Activated T-helper 2 cell treated with anti-CD3 and anti-CD28 coated beads, Interferon-gamma antibody, Interleukin-2, Interleukin-4, amounts not matched to agents 10 μg/mL and 5 μg/mL and 100 μg/mL, durations not matched to agents 14 hours and 24 hours and 36 hours (primary cell): Measurements from ENCODE around the gene BBS1. TPM values are rescaled to one million over a fixed set of nuclear protein-coding genes. Genes with fewer than 3 reads are reported as not detected.
"Not testable (repeated sequence)": the region's sequence is repeated elsewhere in the genome, so short reads cannot be mapped to it uniquely, and the experiment has no call there.

Experiments
- DNase-seq: peaks from one replicate; pipeline ENCODE4 v3.0.0; 2021; ENCODE audit warnings: low spot score
- H3K27ac Mint-ChIP-seq: one replicate; pipeline ENCODE4 v1.8.0; 2021; ENCODE audit warnings: mixed read lengths
- H3K27me3 Mint-ChIP-seq: one replicate; pipeline ENCODE4 v1.8.0; 2021; ENCODE audit warnings: low read depth, mixed read lengths
- H3K36me3 Mint-ChIP-seq: one replicate; pipeline ENCODE4 v1.8.0; 2021; ENCODE audit warnings: low read depth, mixed read lengths
- H3K4me1 Mint-ChIP-seq: one replicate; pipeline ENCODE4 v1.8.0; 2021; ENCODE audit warnings: low read depth, mixed read lengths
- H3K4me3 Mint-ChIP-seq: one replicate; pipeline ENCODE4 v1.8.0; 2021; ENCODE audit warnings: low read depth, mild to moderate bottlenecking, moderate library complexity, mixed read lengths
- H3K9me3 Mint-ChIP-seq: one replicate; pipeline ENCODE4 v1.8.0; 2021; ENCODE audit warnings: mixed read lengths
- intact Hi-C: fragments of 100-400 bp; cut with micrococcal nuclease; formaldehyde crosslinking; loops from one replicate; pipeline ENCODE4 v1.15.1; 2023
- total RNA-seq: library from RNA; stranded (reverse); gene quantifications from 2 replicates; pipeline ENCODE4 v1.2.3, GENCODE V29; 2022

Gene BBS1
- total RNA-seq, 1 donor from 2014 or later, result 14.9 TPM

DNA sequence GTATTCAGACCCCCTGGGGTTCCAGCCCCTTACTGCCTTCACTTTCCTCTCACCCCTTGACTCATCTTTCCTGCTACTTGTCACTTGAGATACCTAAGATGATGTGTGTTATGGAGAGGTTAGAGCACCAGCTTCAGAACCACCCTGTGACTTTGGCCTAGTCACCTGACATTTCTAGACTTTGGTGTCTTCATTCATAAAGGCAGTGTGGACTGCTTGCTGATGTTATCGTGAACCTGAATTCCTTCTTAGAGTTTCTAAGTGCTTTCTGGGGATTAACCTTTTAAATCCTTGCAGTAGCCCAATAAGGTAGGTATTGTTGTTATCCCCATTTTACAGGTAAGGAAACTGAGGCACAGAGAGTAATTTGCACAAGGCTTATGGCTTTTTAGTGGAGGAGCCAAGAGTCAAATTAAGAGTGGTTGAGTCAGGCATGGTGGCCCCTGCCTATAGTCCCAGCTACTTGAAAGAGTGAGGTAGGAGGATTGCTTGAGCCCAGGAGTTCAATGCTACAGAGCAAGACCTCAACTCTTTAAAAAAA lies 5.1 kb upstream of the BBS1 start:
- DNase-seq, result no peak
- H3K9me3 Mint-ChIP-seq, result no peaks in the 10 kb centered on the region
- H3K27ac Mint-ChIP-seq, result no peak overlapping the region
- intact Hi-C loops, result no loop called here
- peaks cover 33% of the 10 kb centered on the region for H3K36me3 Mint-ChIP-seq
- no peaks in the 10 kb centered on the region for H3K27me3 Mint-ChIP-seq
- no peak overlapping the region for H3K4me3 Mint-ChIP-seq
- peaks cover 3% of the 10 kb centered on the region for H3K4me1 Mint-ChIP-seq

DNA sequence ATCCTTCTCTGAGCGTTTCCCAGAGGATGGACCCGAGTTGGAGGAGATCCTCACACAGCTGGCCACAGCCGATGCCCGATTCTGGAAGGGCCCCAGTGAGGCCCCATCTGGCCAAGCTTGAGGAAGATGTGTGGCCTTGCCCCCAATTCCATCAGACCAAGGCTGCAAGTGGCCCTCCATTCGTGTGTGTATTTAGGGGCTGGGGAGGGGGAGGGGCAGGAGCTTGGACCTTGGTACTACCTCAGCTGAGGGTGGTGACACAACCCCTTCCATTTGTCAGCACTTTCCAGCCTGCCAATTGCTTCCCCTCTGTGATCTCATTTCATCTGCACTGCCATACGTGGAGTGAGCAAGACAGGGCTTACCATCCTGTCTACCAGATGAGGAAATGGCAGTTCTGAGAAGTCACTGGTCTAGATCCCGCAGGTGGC lies 1.3 kb upstream of the BBS1 start:
- Mint-ChIP-seq H3K4me1 (peaks cover 10% of the 10 kb centered on the region), H3K27me3 (no peaks in the 10 kb centered on the region), H3K27ac (no peak overlapping the region), H3K4me3 (no peak overlapping the region), H3K9me3 (no peaks in the 10 kb centered on the region), H3K36me3 (peaks cover 29% of the 10 kb centered on the region)
- no peak for DNase-seq
- intact Hi-C loops, result no loop called here

DNA sequence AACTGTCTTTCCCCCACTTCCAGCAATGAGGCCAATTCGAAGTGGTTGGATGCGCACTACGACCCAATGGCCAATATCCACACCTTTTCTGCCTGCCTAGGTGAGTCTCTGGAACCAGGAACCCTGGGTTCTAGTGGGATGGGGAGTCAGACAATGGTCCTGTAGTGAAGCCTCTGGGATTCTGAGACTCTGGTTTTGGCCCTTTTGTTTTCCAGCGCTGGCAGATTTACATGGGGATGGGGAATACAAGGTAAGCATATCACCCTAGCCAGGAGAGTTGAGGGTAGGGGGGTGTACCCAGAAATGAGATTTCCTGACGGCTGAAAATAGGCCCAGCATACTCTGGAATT lies 530 bp downstream of the BBS1 start:
- no peaks in the 10 kb centered on the region for H3K9me3 Mint-ChIP-seq
- no peak for DNase-seq
- H3K27ac Mint-ChIP-seq, result no peak overlapping the region
- no peaks in the 10 kb centered on the region for H3K27me3 Mint-ChIP-seq
- intact Hi-C loops, result no loop called here
- H3K4me3 Mint-ChIP-seq, result peak overlapping the region; percentile 87
- peaks cover 19% of the 10 kb centered on the region for H3K36me3 Mint-ChIP-seq
- H3K4me1 Mint-ChIP-seq, result peaks cover 10% of the 10 kb centered on the region

DNA sequence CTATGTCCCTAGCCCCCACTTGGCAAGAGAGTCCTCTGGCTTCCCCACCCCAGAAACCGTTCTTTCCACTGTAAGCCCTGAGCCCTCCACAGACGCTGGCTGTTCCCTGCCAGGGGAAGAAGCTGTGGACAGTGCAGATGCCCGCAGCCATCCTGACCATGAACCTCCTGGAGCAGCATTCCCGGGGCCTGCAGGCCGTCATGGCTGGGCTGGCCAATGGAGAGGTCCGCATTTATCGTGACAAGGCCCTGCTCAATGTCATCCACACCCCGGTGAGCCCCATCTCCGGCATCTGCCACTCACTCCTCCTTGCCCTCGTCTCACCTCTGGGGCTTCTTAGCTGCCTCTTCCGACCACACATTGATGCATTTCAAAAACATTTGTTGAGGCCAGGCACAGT lies 13.2 kb downstream of the BBS1 start:
- DNase-seq, result no peak
- H3K9me3 Mint-ChIP-seq, result no peaks in the 10 kb centered on the region
- intact Hi-C loops, result no loop called here
- H3K27ac Mint-ChIP-seq, result no peak overlapping the region
- H3K4me1 Mint-ChIP-seq, result no peaks in the 10 kb centered on the region
- H3K36me3 Mint-ChIP-seq, result peaks cover 13% of the 10 kb centered on the region
- H3K27me3 Mint-ChIP-seq, result no peaks in the 10 kb centered on the region
- no peak overlapping the region for H3K4me3 Mint-ChIP-seq

DNA sequence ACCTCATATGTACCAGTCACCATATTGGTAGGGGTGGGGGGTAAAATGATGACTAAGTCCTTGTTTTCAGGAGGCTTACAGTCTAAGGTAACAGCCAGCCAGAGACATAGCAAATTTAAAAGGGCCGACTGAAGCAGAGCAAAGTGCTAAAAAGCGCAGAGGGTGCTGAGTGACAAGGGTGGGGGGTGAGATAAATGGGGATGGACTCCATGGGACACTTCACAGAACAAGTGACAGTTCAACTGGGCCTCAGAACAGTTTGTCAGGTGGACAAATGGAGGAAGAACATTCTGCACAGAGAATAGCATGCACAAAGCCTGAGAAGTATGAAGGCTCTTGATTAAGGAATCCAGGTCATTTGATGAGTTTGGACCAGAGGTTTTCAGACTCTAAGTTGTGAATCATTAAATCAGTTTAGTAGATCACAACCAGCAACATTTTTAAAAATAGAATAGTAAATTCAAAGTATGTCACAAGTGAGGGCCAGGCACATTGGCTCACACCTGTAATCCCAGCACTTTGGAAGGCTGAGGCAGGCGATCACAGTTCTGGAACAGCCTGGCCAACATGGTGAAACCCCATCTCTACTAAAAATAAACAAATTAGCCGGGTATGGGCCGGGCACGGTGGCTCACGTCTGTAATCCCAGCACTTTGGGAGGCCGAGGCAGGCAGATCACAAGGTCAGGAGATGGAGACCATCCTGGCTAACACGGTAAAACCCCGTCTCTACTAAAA lies 14.0 kb downstream of the BBS1 start:
- intact Hi-C loops, result no loop called here
- H3K9me3 Mint-ChIP-seq, result no peaks in the 10 kb centered on the region

DNA sequence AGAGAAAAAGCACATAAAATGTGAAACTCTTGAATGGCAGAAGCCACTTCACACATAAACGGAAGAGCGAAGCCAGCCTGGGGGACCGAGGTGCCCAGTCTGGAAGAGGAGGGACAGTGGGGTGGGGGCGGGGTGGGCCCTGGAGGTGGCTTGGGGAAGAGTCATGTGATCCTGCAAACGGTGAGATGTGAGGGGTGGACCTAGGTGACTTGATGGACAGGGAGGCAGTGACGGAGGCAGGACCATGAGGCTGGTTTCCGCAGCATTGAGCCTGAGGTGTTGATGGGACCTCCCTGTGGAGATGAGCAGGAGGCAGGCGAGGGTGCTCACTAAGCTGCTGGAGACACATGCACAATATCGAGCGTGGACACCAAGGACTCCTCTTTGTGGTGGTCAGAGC lies 18.6 kb downstream of the BBS1 start:
- Mint-ChIP-seq H3K9me3 (no peaks in the 10 kb centered on the region), H3K36me3 (no peaks in the 10 kb centered on the region), H3K27ac (no peak overlapping the region), H3K4me3 (no peak overlapping the region), H3K4me1 (no peaks in the 10 kb centered on the region), H3K27me3 (no peaks in the 10 kb centered on the region)
- intact Hi-C loops, result no loop called here
- DNase-seq, result no peak

More for the DNA sequence above, 14.0 kb downstream of the BBS1 start:
- Mint-ChIP-seq H3K4me1 (no peaks in the 10 kb centered on the region), H3K4me3 (no peak overlapping the region), H3K36me3 (peaks cover 13% of the 10 kb centered on the region), H3K27me3 (no peaks in the 10 kb centered on the region), H3K27ac (no peak overlapping the region)
- no peak for DNase-seq

DNA sequence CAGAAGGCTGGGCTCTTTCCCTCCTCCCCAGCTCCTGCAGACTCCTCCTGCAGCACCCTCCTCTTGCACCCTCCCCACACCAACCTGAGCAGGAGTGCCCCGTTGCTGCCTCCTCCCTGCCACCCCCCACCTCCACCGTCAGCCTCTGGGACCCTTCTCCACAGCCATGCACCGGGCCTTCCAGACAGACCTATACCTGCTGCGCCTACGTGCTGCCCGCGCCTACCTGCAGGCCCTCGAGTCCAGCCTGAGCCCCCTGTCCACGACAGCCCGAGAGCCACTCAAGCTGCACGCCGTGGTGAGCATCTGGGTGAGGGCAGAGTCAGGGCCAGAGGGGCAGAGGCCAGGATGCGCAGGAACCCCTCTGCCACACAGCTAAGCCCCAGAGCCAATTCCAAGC lies 19.2 kb downstream of the BBS1 start:
- H3K4me3 Mint-ChIP-seq, result no peak overlapping the region
- H3K27me3 Mint-ChIP-seq, result no peaks in the 10 kb centered on the region
- no peak overlapping the region for H3K27ac Mint-ChIP-seq
- intact Hi-C loops, result no loop called here
- no peak for DNase-seq
- H3K9me3 Mint-ChIP-seq, result no peaks in the 10 kb centered on the region
- H3K36me3 Mint-ChIP-seq, result no peaks in the 10 kb centered on the region
- H3K4me1 Mint-ChIP-seq, result no peaks in the 10 kb centered on the region

DNA sequence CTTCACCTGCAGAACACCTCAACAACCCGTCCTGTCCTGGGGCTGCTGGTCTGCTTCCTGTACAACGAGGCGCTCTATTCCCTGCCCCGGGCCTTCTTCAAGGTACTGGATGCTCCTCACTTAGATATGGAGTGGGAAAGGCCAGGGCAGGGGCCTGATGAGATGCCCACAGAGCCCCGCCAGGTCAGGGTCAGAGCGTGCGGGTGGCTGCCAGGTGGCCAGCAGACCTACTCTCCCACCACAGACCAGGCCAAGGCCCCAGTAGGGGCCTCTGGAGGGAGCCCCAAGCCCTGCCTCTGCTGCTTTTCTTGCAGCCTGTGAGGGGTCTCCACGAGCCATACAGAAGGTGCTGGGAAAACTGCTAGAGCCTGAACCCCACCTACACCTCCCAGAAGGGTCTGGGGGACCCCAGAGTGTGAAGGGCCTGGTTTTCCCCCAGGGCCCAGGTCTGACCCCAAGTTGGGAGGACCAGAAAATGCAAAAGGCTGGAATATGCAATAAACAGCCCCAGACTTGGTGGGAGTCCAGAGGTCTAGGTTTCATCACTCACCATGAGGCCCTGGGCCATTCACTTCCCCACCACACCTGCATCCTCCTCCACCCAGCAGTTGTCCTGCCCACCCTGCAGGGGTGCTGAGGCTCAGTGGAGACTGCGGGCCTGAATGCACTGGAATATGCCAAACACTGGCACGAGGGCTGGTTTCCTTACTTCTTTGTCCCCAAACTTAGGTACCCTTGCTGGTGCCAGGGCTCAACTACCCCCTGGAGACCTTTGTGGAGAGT lies 20.7 kb downstream of the BBS1 start:
- Mint-ChIP-seq H3K36me3 (peaks cover 9% of the 10 kb centered on the region), H3K4me3 (no peak overlapping the region), H3K27ac (no peak overlapping the region), H3K27me3 (no peaks in the 10 kb centered on the region), H3K4me1 (no peaks in the 10 kb centered on the region), H3K9me3 (no peaks in the 10 kb centered on the region)
- no peak for DNase-seq
- intact Hi-C loops, result no loop called here

DNA sequence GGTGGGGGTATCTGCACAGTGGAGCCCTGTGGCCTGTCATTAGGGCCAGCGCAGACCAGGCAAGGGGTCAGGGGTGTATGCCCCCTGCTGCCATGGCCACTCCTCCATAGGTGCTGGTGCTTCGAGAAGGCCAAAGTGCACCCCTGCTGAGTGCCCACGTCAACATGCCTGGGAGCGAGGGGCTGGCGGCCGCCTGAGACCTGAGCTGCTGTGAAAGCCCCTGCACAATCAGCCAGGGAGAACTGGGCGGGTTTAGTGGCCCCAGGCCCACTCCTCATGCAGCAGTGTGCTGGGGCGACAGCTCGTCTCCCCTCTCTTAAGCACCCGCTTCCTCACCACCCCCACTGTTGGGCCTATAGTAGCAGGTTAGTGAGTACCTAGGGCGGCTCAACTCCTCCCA lies 21.4 kb downstream of the BBS1 start:
- peaks cover 15% of the 10 kb centered on the region for H3K36me3 Mint-ChIP-seq
- H3K4me3 Mint-ChIP-seq, result no peak overlapping the region
- no peaks in the 10 kb centered on the region for H3K27me3 Mint-ChIP-seq
- intact Hi-C loops, result no loop called here
- no peaks in the 10 kb centered on the region for H3K9me3 Mint-ChIP-seq
- no peaks in the 10 kb centered on the region for H3K4me1 Mint-ChIP-seq
- DNase-seq, result no peak
- no peak overlapping the region for H3K27ac Mint-ChIP-seq

DNA sequence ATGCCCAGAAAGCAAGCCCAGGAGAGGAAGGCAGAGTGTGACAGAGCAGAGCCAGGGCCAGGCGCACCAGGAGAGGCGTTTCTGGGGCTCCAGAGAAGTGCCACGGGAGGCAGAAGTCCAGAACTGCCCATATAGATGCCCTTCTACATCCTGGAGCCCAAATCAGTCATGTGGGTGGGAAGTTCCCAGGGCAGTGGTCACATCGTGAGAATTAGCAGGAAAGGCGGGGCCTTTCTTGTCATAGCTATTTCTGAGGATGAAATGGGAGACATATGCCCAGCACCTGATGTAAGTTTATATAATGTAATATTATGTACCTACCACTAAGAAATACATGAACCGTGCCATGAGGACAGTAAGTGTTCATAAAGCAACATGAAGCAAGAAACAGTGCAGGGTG lies 22.3 kb downstream of the BBS1 start:
- intact Hi-C loops, result no loop called here
- no peaks in the 10 kb centered on the region for H3K9me3 Mint-ChIP-seq
- no peaks in the 10 kb centered on the region for H3K4me1 Mint-ChIP-seq
- H3K4me3 Mint-ChIP-seq, result no peak overlapping the region
- H3K36me3 Mint-ChIP-seq, result peaks cover 15% of the 10 kb centered on the region
- no peaks in the 10 kb centered on the region for H3K27me3 Mint-ChIP-seq
- no peak for DNase-seq
- no peak overlapping the region for H3K27ac Mint-ChIP-seq

DNA sequence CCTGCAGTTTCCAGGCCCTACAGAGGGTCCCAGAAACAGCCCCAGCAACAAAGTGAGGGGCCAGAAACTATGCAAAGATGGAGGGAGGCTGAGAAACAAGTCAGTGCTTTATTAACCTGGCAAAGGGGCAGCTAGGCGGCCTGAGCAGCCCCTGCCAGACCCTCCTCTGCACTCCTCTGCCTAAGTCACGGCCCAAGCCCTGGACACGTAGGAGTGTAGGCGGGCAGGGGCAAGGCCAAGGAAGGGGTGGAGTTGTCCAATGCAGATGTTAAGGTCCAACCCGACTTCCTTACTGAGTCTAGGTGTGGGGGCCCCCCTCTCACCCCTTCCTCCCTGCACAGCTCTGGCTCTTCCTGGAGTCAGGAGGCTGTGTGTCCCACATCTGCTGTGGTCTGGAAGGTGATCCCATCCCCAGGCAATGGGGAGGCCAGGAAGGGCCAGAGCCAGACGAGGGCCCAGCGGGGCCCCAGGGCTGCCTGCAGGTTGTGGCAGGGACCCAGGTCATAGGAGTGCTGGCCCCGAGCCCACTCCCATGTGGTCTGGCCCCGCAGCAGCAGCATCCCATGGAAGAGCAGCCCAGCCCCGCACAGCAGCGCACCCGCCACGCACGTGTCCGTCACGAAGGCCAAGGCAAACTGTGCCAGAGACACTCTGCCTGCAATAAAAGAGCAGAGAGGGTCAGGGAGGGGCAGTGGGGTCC lies 28.9 kb downstream of the BBS1 start:
- DNase-seq, result no peak
- H3K27ac Mint-ChIP-seq, result no peak overlapping the region
- H3K4me3 Mint-ChIP-seq, result no peak overlapping the region
- H3K27me3 Mint-ChIP-seq, result no peaks in the 10 kb centered on the region
- H3K9me3 Mint-ChIP-seq, result no peaks in the 10 kb centered on the region
- H3K36me3 Mint-ChIP-seq, result peaks cover 43% of the 10 kb centered on the region
- intact Hi-C loops, result no loop called here
- H3K4me1 Mint-ChIP-seq, result peaks cover 18% of the 10 kb centered on the region

DNA sequence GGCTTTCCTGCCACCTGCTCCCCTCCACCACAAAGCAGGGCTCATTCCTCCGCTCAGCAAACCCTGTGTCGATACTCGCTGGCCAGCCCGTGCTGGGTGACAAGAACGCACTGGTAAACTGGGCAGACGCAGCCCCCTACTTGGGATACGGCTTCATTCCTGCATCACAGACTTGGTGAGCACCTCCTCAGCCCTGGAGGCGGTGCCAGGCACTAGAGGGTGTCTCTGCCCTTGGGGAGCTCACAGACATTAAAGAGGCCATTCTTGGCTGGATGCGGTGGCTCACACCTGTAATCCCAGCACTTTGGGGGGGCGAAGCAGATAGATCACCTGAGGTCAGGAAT lies 29.4 kb downstream of the BBS1 start:
- Mint-ChIP-seq H3K27ac (no peak overlapping the region), H3K4me3 (no peak overlapping the region), H3K9me3 (no peaks in the 10 kb centered on the region), H3K36me3 (peaks cover 43% of the 10 kb centered on the region), H3K27me3 (no peaks in the 10 kb centered on the region), H3K4me1 (peaks cover 20% of the 10 kb centered on the region)
- DNase-seq, result no peak
- intact Hi-C loops, result no loop called here

DNA sequence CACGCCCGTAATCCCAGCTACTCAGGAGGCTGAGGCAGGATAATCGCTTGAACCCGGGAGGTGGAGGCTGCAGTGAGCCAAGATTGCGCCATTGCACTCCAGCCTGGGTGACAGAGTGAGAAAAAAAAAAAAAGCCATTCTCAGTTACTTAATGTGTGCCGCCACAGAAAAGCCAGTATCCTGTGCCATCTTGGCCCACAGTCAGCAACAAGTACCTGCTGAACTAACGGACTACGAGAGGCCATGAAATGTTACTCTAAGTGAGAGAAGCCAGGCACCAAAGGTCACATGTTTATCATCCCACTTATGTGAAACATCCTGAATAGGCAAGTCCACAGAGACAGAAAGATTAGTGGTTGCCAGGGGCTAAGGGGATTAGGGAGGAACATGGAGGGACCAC lies 30.2 kb downstream of the BBS1 start:
- intact Hi-C loops, result not testable (repeated sequence)

More for the DNA sequence above, 30.2 kb downstream of the BBS1 start:
- H3K27ac Mint-ChIP-seq, DNase-seq, H3K4me3 Mint-ChIP-seq, H3K27me3 Mint-ChIP-seq, H3K9me3 Mint-ChIP-seq: not testable (repeated sequence)
- H3K4me1 Mint-ChIP-seq, result peaks cover 23% of the 10 kb centered on the region
- H3K36me3 Mint-ChIP-seq, result peaks cover 39% of the 10 kb centered on the region
